Vagina (tissue), 2 donors: ENCODE results near the gene DEPP1. TPM values are rescaled to one million over a fixed set of nuclear protein-coding genes. Genes with fewer than 3 reads are reported as not detected.
A peak's percentile ranks its signal among the peaks of the same experiment; 100 is the strongest.

Experiments used
- DNase-seq, 2 donors: peaks; one replicate each; pipeline ENCODE4 v3.0.0-alpha.2; 2017; ENCODE audit errors: extremely low spot score in 2 of 2
- H3K27ac ChIP-seq: fragments of 200-600 bp; sonication (generic); one replicate; pipeline ENCODE4 v1.5.1; 2019
- H3K27me3 ChIP-seq: fragments of 200-600 bp; sonication (generic); one replicate; pipeline ENCODE4 v1.5.1; 2019
- H3K36me3 ChIP-seq, 2 donors: fragments of 200-600 bp; sonication (generic); one replicate each; pipeline ENCODE4 v1.5.1; 2017 to 2019
- H3K4me1 ChIP-seq: fragments of 200-600 bp; sonication (generic); one replicate; pipeline ENCODE4 v1.5.1; 2019
- H3K4me3 ChIP-seq, 2 donors: fragments of 200-600 bp; sonication (generic); 1 replicate in 1 of 2; 2 replicates in 1 of 2; pipeline ENCODE4 v1.5.1; 2016 to 2019
- H3K9me3 ChIP-seq: fragments of 200-600 bp; sonication (generic); one replicate; pipeline ENCODE4 v1.5.1; 2019
- CTCF ChIP-seq, 3 experiments: fragments of 450-650 bp in 2 of 3; fragments of 200-600 bp in 1 of 3; sonication (generic) in 1 of 3; IDR thresholded peaks; one replicate each; pipeline ENCODE4 v1.5.1; 2017 to 2019; ENCODE audit warnings: antibody characterized with exemption in 3 of 3, mild to moderate bottlenecking in 2 of 3, moderate library complexity in 2 of 3
- POLR2A ChIP-seq, 2 donors: fragments of 450-650 bp; IDR thresholded peaks; one replicate each; pipeline ENCODE4 v1.6.1; 2017; ENCODE audit warnings: antibody characterized with exemption in 2 of 2, mild to moderate bottlenecking in 2 of 2, moderate library complexity in 2 of 2
- POLR2AphosphoS5 ChIP-seq, 2 donors: sonication (generic); formaldehyde crosslinking; IDR thresholded peaks; one replicate each; pipeline ENCODE4 v1.9.0; 2017; ENCODE audit warnings: antibody characterized with exemption in 2 of 2, mild to moderate bottlenecking in 2 of 2, low read depth in 1 of 2; ENCODE audit not compliant: insufficient read depth in 1 of 2
- intact Hi-C: fragments of 100-400 bp; cut with DNase I; formaldehyde crosslinking; loops from one replicate; pipeline ENCODE4 v1.15.1; 2023
- total RNA-seq: library from RNA; depleted of rRNA; stranded (reverse); fragments of >200 nt; gene quantifications from one replicate; pipeline ENCODE4 v1.2.3, GENCODE V29; 2016

DEPP1 gene
- total RNA-seq, 1 donor from 2014 or later, result 155 TPM

GRCh38 chr10:44948642-44949041 lies 30.0 kb downstream of the DEPP1 start:
- Histone ChIP-seq H3K27ac (no peak overlapping the region), H3K4me1 (peaks cover 4% of the 10 kb centered on the region), H3K36me3 (no peaks in the 10 kb centered on the region), H3K27me3 (no peaks in the 10 kb centered on the region), H3K4me3 (no peak overlapping the region), H3K9me3 (no peaks in the 10 kb centered on the region)
- intact Hi-C loops, result no loop called here
- TF ChIP-seq POLR2A (IDR thresholded peaks at IDR 0.05) (no peak), CTCF (IDR thresholded peaks at IDR 0.05) (no peak), POLR2AphosphoS5 (IDR thresholded peaks at IDR 0.05; ENCODE audit: insufficient read depth in 1 of 2, low read depth in 1 of 2) (no peak)
- DNase-seq, result peak in 1 of 2 donors; percentile 67

DNA sequence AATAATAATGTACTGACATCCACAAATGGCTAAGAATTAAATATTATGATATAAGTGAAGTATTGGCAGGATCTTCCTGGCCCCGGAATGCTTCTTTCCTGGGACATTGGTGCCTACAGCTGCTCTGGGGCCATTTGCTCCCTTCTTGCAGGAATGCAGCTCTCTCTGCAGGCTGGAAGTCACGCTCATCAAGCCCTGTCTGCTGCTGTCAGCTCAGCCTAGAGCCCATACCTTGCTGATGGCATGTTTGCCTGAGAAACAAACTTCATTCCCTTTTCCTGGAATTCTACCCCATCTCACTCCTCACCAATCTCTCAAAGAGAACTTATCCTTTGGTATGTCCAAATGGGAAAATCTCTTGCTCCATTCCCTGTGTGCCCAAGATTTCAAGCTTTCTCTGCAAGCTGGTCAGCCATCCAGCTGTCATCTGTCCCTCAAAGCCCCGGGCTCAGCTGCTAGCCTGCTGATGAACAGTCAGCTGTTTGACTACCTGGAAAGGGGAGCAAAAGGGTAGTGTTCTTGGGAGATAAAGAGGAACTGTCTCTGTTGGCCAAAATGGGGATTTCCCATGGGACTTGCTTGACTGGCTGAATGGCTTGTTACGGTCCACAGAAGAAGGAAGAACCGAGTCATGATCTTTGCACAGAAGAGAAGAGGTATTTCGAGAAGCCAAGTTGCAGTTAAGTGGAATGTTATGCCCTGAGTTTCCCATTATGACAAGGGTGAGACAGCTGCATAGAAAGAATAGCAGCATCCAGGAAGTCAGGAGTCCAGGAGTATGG lies 31.0 kb downstream of the DEPP1 start:
- intact Hi-C loops, result no loop called here
- no peak overlapping the region for H3K4me3 ChIP-seq
- H3K27me3 ChIP-seq, result no peaks in the 10 kb centered on the region
- no peak for TF ChIP-seq POLR2A (IDR thresholded peaks at IDR 0.05)
- TF ChIP-seq CTCF (IDR thresholded peaks at IDR 0.05), result no peak
- no peak for TF ChIP-seq POLR2AphosphoS5 (IDR thresholded peaks at IDR 0.05; ENCODE audit: insufficient read depth in 1 of 2, low read depth in 1 of 2)
- no peaks in the 10 kb centered on the region for H3K4me1 ChIP-seq
- no peaks in the 10 kb centered on the region for H3K9me3 ChIP-seq
- no peaks in the 10 kb centered on the region for H3K36me3 ChIP-seq
- H3K27ac ChIP-seq, result no peak overlapping the region
- peak in 1 of 2 donors; percentile 42 for DNase-seq

DNA sequence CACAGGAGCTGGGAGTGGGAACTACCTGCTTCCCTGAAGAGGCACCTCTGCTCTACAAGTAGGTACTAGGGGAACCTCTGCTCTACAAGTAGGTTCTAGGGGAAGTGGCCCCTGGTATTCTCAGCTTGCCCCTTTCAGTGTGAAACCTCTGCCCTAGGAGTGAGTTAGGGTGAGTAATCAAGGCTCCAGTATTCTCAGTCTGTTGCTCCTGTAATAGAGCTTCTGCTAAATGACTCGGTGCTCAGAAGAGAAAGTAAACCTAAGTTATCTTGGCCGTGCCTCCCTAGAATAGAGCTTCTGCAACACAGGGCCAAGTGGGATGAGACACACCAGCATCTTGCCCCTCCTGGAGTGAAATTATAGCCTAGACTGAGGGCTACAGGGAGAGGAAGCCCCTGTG lies 32.4 kb downstream of the DEPP1 start:
- H3K36me3 ChIP-seq, result no peaks in the 10 kb centered on the region
- no peak for DNase-seq
- H3K27me3 ChIP-seq, result no peaks in the 10 kb centered on the region
- H3K4me3 ChIP-seq, result no peak overlapping the region
- H3K27ac ChIP-seq, result no peak overlapping the region
- H3K9me3 ChIP-seq, result no peaks in the 10 kb centered on the region
- no peaks in the 10 kb centered on the region for H3K4me1 ChIP-seq
- intact Hi-C loops, result no loop called here
- TF ChIP-seq CTCF (IDR thresholded peaks at IDR 0.05), result no peak
- no peak for TF ChIP-seq POLR2AphosphoS5 (IDR thresholded peaks at IDR 0.05; ENCODE audit: insufficient read depth in 1 of 2, low read depth in 1 of 2)
- TF ChIP-seq POLR2A (IDR thresholded peaks at IDR 0.05), result no peak

DNA sequence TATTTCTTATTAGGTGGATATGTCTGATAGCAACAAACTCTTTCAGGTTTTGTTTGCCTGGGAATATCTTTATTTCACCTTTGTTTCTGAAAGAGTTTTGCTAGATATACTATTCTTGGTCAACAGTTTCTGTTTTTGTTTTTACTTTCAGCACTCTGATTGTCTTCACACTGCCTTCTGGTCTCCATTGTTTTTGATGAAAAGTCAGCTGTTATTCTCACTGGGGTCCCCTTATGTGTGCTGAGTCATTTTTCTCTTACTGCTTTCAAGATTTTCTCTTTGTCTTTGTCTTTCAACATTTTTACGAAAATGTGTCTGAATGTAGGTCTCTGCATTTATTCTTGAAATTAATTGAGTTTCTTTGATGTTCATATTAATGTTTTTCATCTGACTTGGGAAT lies 34.3 kb downstream of the DEPP1 start:
- no peak overlapping the region for H3K4me3 ChIP-seq
- H3K4me1 ChIP-seq, result no peaks in the 10 kb centered on the region
- no peak overlapping the region for H3K27ac ChIP-seq
- TF ChIP-seq POLR2AphosphoS5 (IDR thresholded peaks at IDR 0.05; ENCODE audit: insufficient read depth in 1 of 2, low read depth in 1 of 2) (no peak), POLR2A (IDR thresholded peaks at IDR 0.05) (no peak), CTCF (IDR thresholded peaks at IDR 0.05) (no peak)
- intact Hi-C loops, result no loop called here
- no peak for DNase-seq
- H3K9me3 ChIP-seq, result no peaks in the 10 kb centered on the region
- H3K27me3 ChIP-seq, result no peaks in the 10 kb centered on the region
- no peaks in the 10 kb centered on the region for H3K36me3 ChIP-seq

- H3K27me3 ChIP-seq, result no peaks in the 10 kb centered on the region
- TF ChIP-seq POLR2AphosphoS5 (IDR thresholded peaks at IDR 0.05; ENCODE audit: insufficient read depth in 1 of 2, low read depth in 1 of 2), result no peak
- TF ChIP-seq CTCF (IDR thresholded peaks at IDR 0.05), result no peak
- no peak for TF ChIP-seq POLR2A (IDR thresholded peaks at IDR 0.05)
- H3K9me3 ChIP-seq, result no peaks in the 10 kb centered on the region
- intact Hi-C loops, result no loop called here
- no peak overlapping the region for H3K27ac ChIP-seq
- H3K4me3 ChIP-seq, result no peak overlapping the region
- no peak for DNase-seq
- H3K36me3 ChIP-seq, result no peaks in the 10 kb centered on the region
- peaks cover 10% of the 10 kb centered on the region for H3K4me1 ChIP-seq
These were observed 38.8 kb downstream of the DEPP1 start for GRCh38 chr10:44939691-44940401.
